AG04450 (cell line): ENCODE data around the gene PAPLN. TPM values are rescaled to one million over a fixed set of nuclear protein-coding genes. Genes with fewer than 3 reads are reported as not detected.

Source experiments
- CTCF ChIA-PET: fragments of 300-600, 350-600 bp; formaldehyde crosslinking; extraction: SDS; loops from one replicate; lab custom pipeline; 2022; ENCODE audit warnings: antibody characterized with exemption, inconsistent platforms; lab: Charles Lee
- POLR2A ChIA-PET: fragments of 350-600 bp; formaldehyde crosslinking; extraction: SDS; loops from one replicate; lab custom pipeline; 2021; ENCODE audit warnings: antibody characterized with exemption, inconsistent platforms; lab: Yijun Ruan, JAX
- DNase-seq: peaks from one replicate; pipeline ENCODE4 v3.0.0-alpha.2; 2011; ENCODE audit warnings: low read depth, low spot score
- H3K27ac ChIP-seq: one replicate; pipeline ENCODE4 v1.5.1; 2012; ENCODE audit warnings: low read depth, low read length, control low read depth
- H3K27me3 ChIP-seq: one replicate; pipeline ENCODE4 v1.6.0; 2012; ENCODE audit warnings: low read length; ENCODE audit not compliant: control insufficient read depth, insufficient read depth
- H3K4me3 ChIP-seq: 2 replicates; pipeline ENCODE4 v1.5.1; 2011; ENCODE audit warnings: mild to moderate bottlenecking, low read depth, low read length, control low read depth
- H3K9me3 ChIP-seq: 2 replicates; pipeline ENCODE4 v1.5.1; 2012; ENCODE audit warnings: low read length; ENCODE audit not compliant: control insufficient read depth, insufficient read depth
- CTCF ChIP-seq: IDR thresholded peaks from 2 replicates; pipeline ENCODE4 v1.5.1; 2011; ENCODE audit warnings: low read depth, low read length, control low read depth, inconsistent platforms
- polyA plus RNA-seq: library from polyadenylated mRNA; depleted of rRNA; stranded (reverse); fragments of >200 nt; gene quantifications from 2 replicates; pipeline ENCODE4 v1.2.3, GENCODE V29; 2011

PAPLN gene
- polyA plus RNA-seq, 1 experiment, result 3.1 TPM

- Histone ChIP-seq H3K27me3 (peaks cover 8% of the 10 kb centered on the region), H3K9me3 (peaks cover 3% of the 10 kb centered on the region), H3K27ac (no peak overlapping the region), H3K4me3 (peak overlapping the region; percentile 61)
- DNase-seq, result no peak
- POLR2A ChIA-PET, result interaction anchor here (0.6 to 1.0 kb wide), 3 partner anchors 11 to 37 kb away, joined by 3 to 4 read pairs (median 3); no protein-coding TSS in a partner anchor
- no peak for TF ChIP-seq CTCF
- CTCF ChIA-PET, result no interaction called here
Measured at GRCh38 chr14:73246387-73247150, 9.3 kb downstream of the PAPLN start.

GRCh38 chr14:73248108-73248868 is 11.0 kb downstream of the PAPLN start:
- peaks cover 8% of the 10 kb centered on the region for H3K27me3 ChIP-seq
- CTCF ChIA-PET, result no interaction called here
- H3K27ac ChIP-seq, result no peak overlapping the region
- POLR2A ChIA-PET, result interaction anchor here (0.6 kb wide), 1 partner anchor 30 kb away, joined by 3 read pairs; no protein-coding TSS in a partner anchor
- no peak for TF ChIP-seq CTCF
- no peak for DNase-seq
- H3K4me3 ChIP-seq, result no peak overlapping the region
- peaks cover 3% of the 10 kb centered on the region for H3K9me3 ChIP-seq

- Histone ChIP-seq H3K4me3 (no peak overlapping the region), H3K27me3 (peaks cover 4% of the 10 kb centered on the region), H3K27ac (no peak overlapping the region), H3K9me3 (no peaks in the 10 kb centered on the region; the same call in 1 of the 2 replicates)
- CTCF ChIA-PET, result no interaction called here
- DNase-seq, result no peak
- no peak for TF ChIP-seq CTCF
- POLR2A ChIA-PET, result interaction anchor here (0.6 kb wide), 1 partner anchor 29 kb away, joined by 3 read pairs; no protein-coding TSS in a partner anchor
Measured at GRCh38 chr14:73249108-73249507, 11.8 kb downstream of the PAPLN start.

- Histone ChIP-seq H3K4me3 (no peak overlapping the region), H3K9me3 (no peaks in the 10 kb centered on the region; the same call in 1 of the 2 replicates), H3K27ac (no peak overlapping the region), H3K27me3 (no peaks in the 10 kb centered on the region)
- DNase-seq, result no peak
- no peak for TF ChIP-seq CTCF
- CTCF ChIA-PET, result no interaction called here
- POLR2A ChIA-PET, result no interaction called here
Measured at GRCh38 chr14:73249564-73250316, 12.4 kb downstream of the PAPLN start.
